ENCODE measurements around the gene CLECL1. TPM values are rescaled to one million over a fixed set of nuclear protein-coding genes. Genes with fewer than 3 reads are reported as not detected.

The CLECL1 gene
- not detected in 2 replicates for total RNA-seq

DNA sequence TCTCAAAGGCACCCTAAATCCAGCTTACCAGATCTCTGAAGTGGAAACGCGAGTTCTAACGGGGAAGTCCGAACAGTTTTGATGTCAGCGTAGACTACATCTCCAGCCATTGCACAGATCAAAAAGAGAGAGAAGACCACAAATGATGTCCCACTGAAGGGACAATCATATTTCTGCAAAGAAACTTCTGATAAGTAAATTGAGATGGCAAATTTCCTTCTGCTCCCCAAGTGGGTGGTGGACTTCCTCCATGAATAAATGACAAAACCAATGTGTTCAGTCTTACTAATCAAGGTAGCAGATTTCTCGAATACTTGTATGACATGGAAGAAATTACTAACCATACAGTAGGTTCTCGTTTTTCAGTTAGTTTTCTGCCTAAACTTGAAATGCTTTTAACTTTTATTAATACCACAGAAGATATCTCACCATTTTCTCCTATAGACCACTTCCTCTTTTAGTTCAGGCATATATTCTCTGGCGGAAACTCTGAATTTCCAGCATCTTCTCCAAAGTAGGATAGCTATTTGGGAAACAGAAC, at the start of gene CLECL1:
Gene CLECL1, minus strand, starts transcription at position 177 of the 541 bp plus-strand sequence.

DNA sequence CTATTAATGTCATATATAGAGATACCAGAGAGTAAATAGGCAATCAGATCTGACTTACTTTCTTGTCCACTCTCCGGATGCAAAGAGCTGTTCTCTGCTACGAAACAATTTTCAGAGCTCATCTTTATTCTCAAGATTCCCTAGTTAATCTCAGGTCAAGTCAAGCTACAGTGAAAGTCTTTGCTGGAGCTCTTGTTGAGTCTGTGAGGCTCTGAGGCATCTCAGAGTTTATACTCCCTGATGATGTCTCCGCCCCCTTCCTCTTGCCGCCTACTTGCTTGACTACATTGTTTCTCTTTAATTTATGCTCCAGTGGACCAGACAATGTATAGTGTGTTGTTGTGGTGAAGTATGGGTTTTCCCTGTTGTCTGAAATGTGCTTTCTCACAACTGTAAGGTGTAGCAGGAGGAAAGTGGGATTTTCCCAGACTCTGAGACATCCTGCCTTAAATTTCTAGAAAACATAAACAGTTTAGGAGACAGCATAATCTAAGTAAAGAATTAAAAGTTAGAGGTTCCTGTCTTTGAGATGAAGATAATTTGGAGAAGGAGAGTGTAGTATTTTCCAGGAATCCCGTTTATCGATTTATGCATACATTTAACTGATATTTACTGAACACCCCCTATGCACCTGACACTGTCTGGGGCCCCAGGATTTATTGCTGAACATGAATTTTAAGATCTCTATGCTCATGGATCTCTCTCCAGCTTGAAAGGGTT, 28.0 kb upstream of the CLECL1 start, which contains the start of gene CD69:
Gene CD69, minus strand, starts transcription at position 203 of the 720 bp plus-strand sequence. Its CDS starts 81 bp downstream, at position 122.

Other genes with a start within 250 kb of the CLECL1 start
- not detected in 2 replicates for gene KLRB1, start 125.2 kb downstream of the CLECL1 start, total RNA-seq
- 0.36 and 0.97 TPM in 2 replicates for gene CLEC2D, start 63.4 kb downstream of the CLECL1 start, total RNA-seq
- gene CD69, start 27.8 kb upstream of the CLECL1 start, total RNA-seq, result not detected in 2 replicates
- not detected in 2 replicates for gene KLRF1, start 94.4 kb upstream of the CLECL1 start, total RNA-seq
- 9.2 and 12.5 TPM in 2 replicates for gene CLEC2B, start 136.3 kb upstream of the CLECL1 start, total RNA-seq
- gene KLRF2, start 148.4 kb upstream of the CLECL1 start, total RNA-seq, result not detected in 2 replicates
- gene CLEC2A, start 199.3 kb upstream of the CLECL1 start, total RNA-seq, result not detected in 2 replicates
- not detected in 2 replicates for gene CLEC12A, start 238.3 kb upstream of the CLECL1 start, total RNA-seq

Data from cardiac atrium fibroblast (primary cell).